Ureter (tissue), 1 donor: ENCODE results near the gene MRO. TPM values are rescaled to one million over a fixed set of nuclear protein-coding genes. Genes with fewer than 3 reads are reported as not detected.
"Not testable (repeated sequence)": the region's sequence is repeated elsewhere in the genome, so short reads cannot be mapped to it uniquely, and the experiment has no call there.

Source experiments
- DNase-seq: peaks from one replicate; pipeline ENCODE4 v3.0.0-alpha.2; 2020; ENCODE audit warnings: low spot score
- total RNA-seq: library from RNA; stranded (reverse); gene quantifications from one replicate; pipeline ENCODE4 v1.2.4, GENCODE V29; 2023
- donor health status: DM: yes; HTN: yes; CAD: no.

The MRO gene
- total RNA-seq, 1 donor from 2014 or later = 1.9 TPM

DNA sequence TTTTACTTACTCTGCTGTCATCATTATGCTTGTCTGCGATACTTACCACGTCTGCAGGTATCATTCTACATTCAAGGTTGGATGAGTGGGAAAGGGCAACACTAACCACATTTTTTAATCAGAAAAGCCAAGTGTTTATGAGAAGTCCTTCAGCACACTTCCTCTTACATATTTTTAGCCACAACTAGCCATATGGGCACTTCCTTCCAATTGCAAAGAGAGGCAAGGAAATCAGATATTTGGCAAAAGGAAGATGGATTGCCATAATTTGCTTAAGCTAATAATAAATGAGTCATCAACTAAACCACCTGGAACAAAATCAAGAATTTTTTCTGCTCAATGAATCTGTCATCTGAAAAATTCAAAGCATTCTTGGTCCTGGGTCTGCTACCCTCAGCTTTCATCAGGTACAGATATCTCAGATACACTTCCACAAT, 16.7 kb upstream of the MRO start:
- DNase-seq = no peak

DNA sequence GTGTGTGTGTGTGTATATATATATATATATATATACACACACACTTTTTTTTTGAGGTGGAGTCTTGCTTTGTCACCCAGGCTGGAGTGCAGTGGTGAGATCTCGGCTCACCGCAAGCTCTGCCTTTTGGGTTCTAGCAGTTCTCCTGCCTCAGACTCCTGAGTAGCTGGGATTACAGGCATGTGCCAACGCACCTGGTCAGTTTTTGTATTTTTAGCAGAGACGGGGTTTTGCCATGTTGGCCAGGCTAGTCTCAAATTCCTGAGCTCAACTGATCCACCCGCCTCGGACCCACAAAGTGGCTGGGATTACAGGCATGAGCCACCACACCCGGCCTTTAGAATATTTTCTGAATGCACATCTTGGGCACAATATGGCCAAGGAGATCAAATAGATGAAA, 13.7 kb upstream of the MRO start:
- DNase-seq = not testable (repeated sequence)

DNA sequence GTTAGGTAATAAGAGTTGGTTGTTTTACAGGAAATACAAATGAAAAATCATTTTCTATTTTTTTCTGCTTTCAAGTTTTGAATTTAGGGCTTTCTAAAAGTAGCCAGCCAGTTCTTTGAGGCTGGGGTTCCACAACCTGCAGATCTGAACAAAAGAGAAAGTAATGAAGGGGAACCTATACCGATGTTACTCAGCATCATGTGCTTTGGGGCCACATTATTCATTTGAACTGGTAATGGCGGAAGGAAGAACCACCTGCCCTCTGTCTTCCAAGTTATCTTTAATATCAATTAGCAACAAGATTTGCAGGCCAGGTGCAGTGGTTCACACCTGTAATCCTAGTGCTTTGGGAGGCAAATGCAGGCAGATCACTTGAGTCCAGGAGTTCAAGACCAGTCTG, 12.9 kb upstream of the MRO start:
- DNase-seq = no peak

DNA sequence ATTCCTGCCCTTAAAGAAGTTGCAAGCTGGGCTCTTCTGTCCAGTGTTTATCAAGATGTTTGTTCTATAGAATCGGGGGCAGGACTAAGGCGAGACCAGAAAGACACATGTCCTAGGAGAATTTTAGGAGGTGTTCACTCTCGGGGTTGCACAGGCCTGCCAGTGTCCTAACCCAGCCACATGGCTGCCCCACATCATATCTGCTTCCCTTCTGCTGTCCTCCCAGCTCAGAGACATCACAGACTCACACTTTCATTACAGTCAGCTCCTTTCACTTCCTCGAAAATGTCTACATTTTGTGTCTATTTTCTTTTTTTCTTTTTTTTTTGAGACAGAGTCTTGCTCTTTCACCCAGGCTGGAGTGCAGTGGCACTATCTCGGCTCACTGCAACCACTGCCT, 10.7 kb upstream of the MRO start:
- DNase-seq = no peak

DNA sequence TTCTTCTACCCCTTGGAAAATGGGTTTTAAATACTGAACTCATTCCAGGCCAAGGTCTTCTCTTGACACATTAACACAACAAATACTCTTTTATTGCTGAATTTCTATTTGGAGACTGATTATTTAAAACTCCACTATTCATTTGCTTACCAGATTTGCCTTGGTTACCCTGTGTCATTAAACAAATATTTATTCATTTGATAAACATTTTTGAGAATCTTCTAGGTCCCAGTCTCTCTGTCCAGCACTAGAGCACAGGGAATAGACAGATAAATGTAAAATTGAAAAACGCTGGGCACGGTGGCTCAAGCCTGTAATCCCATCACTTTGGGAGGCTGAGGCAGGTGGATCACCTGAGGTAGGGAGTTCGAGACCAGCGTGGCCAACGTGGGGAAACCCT, 9.8 kb upstream of the MRO start:
- DNase-seq = no peak

DNA sequence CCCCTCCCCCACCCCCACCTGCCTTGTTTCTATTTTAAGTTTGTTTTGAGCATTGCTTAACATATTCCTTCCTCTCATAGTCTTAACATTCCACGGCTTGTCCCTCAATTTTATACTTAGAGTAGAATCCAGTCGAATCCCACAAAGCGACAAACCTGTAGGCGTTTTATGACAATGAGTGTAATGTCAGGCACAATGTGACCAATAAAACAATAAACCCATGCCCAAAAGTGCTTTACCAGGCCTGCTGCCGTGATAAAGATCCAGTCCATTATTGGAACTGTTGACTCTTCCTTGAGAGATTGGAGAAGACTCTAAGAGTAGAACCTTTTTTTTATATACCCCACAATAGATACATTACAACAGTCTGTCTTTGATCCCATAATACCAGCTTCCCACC, 6.2 kb upstream of the MRO start:
- no peak for DNase-seq

DNA sequence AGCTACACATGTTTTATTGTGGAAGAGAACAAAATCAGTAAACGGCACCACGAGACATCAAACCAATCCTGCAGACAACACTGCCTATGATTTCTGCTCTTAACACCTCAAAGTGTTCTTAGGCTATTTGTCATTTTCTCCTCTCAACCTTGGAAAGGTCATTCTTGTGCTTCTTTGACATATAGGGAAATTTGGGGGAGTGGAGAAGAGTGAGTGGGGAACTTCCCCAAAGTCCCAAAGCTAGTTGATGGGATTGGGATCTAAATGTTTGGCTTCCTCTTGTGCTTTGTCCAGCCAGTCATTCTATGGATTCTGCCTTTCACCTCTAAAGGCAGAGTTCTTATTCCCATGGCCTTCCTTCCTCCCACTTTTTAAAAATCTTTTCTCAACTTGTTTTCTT, 5.8 kb upstream of the MRO start:
- no peak for DNase-seq

DNA sequence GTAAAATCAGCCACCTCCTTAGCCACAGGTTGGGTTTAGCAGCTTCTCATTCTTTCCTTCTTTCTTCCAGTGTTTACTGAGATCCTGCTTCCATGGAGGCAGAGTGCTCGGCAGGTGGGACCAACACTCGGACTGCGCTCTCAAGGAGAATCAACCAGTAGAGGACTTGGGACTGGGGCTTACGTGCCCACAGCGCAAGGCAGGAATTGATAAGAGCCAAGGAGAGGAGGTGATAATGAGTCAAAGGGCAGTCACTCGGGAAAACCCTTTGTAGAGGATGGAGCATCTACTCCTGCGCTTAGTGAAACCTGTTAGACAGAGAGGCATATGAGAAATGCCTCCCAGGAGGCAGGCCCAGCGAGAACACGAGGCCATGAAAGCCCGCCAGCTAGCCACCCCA, 2.9 kb upstream of the MRO start:
- no peak for DNase-seq

DNA sequence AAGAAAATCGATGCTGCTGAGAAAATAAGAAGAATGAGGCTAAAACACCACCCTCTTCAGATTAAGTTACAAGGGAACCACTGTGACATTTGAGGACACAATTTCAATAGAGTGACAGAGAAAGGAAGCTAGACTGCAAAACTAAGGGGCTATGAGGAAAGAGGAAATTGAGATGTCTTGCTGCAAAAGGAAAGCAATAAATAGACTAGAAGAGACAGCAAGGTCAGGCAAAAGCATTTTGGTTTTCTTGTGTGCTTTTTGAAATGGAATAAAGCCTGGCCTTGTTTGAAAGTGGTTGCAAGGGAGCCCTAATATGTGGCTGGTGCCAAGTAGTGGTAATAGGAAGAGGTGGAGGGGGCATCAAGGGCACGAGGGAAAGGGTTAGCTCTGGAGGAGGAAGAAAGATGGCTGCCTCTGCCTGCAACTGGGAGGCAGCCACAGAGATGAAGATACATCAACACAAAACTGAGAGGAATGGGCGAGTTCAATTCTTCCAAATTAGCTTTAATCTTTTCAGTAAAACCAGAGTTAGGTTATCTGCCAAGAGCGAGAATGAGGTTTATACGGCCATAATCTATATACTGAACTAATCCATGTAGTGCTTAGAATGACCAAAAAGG, 1.2 kb upstream of the MRO start:
- DNase-seq = no peak

DNA sequence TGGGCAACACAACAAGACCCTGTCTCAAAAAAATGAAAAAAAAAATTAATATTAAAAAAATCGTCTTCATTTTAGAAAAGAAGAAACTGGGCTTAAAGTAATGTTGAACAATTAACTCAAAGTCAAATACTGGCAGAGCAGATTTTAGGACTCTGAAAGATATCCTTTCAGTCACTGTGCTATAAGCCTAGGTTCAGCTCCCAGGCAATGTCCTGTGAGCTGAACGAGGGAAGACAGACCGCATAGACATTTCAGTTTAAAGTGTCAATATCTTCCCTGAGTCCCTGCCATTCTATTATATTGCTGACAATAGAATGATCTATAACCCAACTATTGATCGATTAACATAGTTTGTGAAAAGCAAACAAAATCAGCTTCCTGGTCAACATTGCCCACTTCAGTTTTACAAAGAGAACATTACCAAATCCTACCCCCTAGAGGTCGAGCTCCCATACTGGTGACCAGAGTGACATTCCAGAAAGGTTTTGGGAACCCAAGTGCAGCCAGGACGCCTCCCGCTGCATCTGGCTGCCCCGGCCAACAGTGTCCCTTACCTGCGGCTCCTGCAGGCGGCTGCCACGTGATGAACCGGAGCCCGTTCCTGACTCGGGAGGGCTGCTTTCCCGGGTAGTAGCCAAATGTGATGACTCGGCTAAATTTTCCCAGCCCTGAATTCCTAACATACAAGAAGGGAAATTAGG, 639 bp downstream of the MRO start:
- DNase-seq = no peak

DNA sequence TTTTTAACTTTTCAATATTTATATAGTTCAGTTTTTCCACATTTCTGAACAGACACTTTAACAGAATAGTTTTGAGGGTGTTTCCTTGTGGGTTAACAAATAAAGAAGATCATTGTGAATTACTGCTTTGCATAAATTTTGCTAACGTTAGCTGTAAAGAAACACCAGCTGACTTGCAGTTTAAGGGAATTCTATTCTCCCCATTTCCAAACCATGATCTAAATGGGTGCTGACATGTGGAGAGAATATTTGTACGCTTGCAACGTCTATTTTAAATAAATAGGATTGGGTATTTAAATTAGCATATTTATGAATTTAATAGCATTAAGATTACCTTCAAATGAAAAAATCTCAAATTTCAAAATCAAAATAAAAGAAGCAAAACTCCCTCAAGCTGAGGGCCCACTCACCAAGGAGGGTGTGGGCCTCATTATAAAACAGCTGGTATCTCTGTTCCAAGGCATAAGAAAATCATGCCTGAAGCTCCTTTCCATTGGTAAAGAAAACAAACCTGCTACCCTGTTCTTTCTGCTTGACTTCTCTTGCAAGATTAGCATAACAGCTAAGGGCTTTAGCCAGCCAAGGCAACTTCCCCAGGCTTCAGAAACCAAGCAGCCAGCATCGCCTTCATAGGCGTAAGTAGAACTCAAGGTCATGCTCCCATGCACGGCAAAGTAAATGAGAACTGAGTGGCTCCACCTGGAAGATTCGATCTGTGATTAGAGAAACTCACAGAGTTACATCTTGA, 3.2 kb downstream of the MRO start:
- no peak for DNase-seq

DNA sequence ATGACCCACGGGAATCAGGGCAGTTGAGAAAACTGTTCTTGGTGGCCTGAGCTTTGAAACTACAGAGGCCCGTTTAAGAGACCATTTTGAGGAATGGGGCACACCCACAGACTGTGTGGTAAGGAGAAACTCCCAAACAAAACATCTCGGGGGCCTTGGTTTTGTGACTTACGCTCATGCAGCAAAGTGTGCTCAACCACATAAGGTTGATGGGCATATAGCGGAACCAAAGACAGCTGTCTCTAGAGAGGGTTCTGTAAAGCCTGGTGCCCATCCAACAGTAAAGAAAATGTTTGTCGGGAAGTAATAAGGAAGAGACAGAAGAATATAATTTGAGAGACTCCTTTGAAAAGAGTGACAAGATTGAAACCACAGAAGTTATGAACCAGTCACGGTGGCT, 5.4 kb downstream of the MRO start:
- DNase-seq = no peak

DNA sequence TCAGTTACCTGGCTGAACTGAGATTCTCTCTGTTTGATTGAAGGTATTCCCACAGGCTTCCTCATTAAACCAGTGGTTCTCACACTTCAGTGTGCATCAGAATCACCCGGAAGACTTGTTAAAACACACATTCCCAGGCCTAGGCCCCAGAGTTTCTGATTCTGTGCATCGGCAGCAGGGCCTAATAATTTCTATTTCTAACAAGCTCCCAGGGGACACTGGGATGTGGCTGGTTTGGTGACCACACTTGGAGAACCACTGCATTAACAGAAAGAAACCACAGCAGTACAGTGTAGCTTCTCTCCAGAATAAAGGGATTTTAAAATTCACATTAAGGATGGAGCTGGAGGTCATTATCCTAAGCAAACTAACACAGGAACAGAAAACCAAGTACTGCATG, 6.5 kb downstream of the MRO start:
- DNase-seq = no peak

DNA sequence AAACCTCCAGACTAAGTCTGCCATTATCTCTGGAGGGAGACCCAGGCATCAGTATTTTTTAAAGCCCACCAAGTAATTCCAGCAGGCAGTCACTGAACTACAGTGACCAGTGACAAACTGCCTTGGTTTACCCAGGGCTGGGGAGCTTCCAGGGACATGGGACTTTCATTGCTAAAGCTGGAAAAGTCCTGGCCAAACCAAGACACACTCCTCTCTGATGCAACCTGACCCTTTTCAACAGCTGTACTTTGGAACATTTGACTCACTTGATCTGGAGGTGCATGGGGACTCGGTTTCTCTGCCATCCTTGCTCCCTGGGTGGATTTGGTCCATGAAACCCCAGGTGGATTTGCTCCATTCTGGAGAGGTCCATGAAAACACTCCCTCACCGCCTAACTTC, 7.0 kb downstream of the MRO start:
- no peak for DNase-seq

DNA sequence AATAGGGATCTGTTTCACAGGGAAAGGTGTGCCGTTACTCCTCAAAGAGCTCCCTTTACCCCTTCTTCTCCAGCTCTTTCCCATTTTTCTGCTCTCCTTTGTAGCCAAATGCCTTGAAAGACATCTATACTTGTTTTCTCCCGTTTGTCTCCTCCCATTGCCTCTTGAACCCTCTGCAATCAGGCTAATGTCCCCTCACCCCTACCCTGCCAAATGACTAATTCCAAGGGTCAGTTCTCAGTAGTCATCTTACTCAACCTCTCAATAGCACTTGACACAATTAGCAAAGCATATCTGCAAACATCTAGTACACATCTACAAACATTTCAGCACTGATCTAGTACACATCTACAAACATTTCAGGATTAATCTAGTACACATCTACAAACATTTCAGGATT, 12.6 kb downstream of the MRO start:
- no peak for DNase-seq

DNA sequence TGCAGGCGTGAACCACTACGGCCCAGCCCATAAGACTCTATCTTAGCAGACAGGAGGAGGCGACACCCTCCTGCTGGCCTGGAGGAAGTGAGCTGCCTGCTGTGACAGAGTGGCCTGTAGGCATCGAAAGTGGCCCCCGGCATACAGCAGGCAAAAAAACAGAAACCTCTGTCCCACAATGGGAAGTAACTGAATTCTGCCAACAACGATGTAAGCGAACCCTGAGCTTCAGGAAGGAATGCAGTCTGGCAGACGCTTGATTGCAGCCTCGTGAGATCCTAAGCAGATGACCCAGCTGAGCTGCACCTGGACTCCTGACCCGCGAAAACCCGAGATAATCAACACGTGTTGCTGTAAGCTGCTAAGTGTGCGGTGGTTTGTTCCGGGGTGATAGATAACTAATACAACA, 13.6 kb downstream of the MRO start:
- no peak for DNase-seq

DNA sequence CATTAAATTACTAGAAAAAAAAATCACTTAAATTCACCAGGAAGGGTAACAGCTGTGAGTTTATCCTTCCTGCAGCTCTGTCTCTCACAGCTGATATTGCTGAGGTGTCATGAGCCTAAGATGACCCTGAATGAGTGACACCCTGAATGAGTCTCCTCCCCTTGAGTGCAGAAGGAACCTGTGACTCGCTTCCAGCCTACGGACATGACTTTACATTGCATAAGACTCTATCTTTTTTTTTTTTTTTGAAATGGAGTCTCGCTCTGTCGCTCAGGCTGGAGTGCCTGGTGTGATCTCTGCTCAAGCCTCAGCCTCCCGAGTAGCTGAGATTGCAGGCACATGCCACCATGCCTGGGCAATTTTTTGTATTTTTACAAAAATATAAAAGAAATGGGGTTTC, 14.1 kb downstream of the MRO start:
- no peak for DNase-seq

DNA sequence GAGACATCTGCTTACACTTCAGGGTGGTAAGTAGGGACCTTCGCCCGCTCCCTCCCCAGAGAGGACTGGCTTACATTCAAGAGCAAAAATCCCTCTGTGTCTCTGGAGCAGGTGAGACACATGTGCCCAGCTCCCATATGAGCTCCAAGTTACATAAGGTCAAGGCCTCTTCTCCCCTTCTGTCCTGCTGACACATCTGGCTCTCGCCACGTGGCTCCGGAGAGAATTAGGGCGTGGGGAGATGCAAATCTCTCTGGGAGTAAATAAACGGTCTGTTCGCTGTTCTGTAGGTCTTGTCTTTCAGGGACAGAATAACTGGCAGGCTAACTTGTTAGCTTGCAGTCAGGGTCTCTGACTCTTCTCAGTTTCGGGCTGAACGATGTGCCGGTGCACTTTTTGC, 16.2 kb downstream of the MRO start:
- DNase-seq = no peak

DNA sequence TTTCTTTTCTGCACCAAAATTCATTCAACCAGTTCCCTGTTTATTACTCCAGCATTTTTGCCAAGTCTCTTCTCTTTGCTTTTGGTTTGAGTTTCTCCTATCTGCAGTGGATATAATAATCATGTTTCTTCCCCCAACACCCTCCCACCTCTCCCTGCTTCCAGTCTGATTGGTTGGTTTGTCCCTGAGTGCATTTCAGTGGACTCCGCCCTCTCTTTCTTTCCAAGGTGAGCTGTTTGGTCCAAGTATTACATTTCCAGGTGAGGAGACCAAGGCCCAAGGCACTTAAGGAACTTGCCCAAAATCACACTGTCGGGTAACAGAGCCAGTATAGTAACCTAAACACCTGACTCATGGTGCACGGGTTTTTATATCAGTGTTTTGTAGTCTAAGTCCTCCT, 17.7 kb downstream of the MRO start:
- no peak for DNase-seq

DNA sequence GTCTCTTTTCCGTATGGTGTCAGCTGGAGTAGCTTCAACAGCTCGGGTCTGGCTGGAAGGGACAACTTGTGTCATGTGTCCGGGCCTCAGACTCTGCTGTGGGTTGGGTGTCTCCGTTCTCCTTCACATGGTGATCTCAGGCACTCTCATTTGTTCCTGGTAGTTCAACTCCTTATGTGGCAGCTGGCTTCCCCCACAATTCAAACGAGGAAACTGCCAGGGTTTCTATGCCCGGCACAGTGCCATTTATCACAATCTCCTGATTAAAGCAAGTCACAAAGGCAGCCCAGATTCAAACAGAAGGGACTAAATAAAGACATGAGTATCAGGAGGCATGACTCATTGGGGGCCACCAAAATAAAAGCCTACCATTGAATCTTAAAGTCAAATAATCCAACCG, 22.7 kb downstream of the MRO start:
- no peak for DNase-seq

DNA sequence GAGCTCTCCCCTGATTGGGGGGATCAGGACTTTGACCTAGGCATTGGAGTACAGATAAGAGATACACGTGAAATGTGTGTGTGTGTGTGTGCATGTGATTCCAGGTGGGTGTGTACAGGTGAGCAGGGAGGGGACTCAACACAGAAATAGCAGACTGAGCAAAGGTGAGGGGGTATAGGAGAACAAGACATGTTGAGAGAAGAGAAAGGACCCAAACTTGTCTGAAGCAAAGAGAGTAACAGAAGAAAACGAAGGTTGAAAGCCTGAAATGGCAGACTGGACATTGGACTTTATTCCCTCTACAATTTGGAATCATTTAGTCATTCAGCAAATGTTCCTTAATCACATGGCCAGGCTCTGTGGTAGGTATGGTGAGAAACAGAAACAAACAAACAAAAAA, 23.3 kb downstream of the MRO start:
- no peak for DNase-seq

DNA sequence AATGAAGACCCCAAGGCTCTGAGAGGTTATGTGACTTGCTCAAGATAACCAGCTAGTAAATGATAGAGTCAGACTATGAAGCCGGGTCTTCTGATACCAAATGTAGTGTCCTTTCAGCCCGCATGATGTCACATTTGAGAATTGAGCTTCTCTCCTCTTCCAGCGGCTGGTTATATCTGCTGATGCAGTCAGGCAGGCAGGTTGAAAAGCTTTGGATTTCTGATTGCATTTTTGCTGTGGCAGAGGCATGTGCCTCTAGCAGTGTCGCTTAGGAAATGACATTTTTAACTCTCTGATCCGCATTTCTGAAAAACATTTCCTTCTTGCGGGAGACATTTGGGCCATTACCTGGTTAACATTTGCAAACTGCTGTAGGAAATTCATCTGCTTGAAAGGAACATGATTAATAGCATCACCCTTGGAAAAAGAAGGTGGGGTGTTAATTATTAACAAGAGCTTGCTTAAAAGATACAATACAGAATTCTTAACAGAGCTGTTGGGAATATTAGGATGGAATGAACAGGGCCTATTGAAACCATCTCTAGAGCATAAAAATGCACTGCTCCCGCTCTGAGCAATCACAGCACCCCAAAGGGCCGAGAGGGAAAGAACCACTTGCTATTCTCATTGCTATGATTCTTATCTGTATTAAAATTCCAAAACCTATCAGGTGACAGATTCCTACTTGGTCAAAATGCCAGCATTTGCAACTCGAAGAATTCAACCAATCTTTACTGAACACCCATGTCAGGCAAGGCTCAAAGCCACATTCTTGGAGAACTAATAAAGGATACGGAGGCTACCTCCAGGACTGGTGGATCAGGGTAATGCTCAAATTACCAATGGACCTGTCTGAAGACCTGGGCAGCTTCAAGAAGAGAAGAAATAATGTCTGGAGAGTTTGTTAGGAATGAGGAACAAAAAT, 25.9 kb downstream of the MRO start:
- DNase-seq = no peak
